ENCODE results near the gene UBL7.

UBL7 gene

DNA sequence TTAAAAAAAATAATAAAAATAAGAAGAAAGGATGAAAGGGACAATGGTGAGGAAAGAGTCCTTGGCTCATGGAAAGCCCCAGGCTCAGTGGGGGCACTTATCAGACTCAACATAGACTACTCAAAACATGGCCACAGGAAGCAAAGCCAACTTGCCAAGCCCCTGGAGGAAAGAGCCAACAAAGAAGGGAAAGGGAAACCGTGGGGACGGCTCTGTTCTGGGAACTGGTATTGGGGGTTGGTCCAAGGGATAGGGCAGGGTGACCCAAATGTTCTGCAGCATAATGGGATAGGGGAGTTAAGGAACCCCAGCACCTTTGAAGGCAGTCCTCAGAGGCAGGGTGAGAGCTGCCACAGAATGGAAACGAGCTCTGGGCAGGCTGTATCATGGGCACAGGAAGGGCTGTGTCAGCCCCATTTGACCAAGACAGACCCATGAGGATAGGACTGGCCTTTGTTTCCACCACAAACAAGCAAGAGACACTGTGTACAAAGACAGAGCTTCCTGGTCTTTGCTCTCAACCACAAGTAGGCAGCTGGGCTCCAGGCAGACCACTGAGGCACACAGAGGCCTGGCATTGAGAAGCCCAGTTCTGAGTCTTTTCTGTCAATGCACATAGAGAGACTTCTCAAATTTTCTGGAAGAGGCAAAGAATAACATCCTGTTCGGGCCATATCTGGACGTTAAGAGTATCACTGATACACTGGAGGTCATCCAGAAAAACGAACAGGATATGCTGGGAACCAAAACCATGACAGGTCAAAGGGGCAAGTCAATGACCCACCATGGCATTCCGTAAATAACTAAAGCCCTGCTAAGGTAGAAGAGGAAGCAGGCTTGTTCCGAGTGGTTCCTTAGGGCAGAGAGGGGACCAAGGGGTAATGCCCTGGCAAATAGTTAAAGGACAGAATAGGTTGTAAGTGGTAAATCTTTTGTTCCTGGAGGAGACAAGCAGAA is 16.6 kb downstream of the UBL7 start:
- Histone ChIP-seq H3K27me3 (no peaks in the 10 kb centered on the region), H3K4me1 (no peaks in the 10 kb centered on the region), H3K36me3 (no peaks in the 10 kb centered on the region; the same call in 1 of the 2 replicates), H3K9me3 (no peaks in the 10 kb centered on the region), H3K4me3 (ENCODE audit: low read depth, low read length) (no peak overlapping the region)
- TF ChIP-seq, protein P1, sequence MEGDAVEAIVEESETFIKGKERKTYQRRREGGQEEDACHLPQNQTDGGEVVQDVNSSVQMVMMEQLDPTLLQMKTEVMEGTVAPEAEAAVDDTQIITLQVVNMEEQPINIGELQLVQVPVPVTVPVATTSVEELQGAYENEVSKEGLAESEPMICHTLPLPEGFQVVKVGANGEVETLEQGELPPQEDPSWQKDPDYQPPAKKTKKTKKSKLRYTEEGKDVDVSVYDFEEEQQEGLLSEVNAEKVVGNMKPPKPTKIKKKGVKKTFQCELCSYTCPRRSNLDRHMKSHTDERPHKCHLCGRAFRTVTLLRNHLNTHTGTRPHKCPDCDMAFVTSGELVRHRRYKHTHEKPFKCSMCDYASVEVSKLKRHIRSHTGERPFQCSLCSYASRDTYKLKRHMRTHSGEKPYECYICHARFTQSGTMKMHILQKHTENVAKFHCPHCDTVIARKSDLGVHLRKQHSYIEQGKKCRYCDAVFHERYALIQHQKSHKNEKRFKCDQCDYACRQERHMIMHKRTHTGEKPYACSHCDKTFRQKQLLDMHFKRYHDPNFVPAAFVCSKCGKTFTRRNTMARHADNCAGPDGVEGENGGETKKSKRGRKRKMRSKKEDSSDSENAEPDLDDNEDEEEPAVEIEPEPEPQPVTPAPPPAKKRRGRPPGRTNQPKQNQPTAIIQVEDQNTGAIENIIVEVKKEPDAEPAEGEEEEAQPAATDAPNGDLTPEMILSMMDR (IDR thresholded peaks at IDR 0.05; ENCODE audit: low read depth, low read length) = no peak
- DNase-seq = no peak

- H3K4me1 ChIP-seq = no peaks in the 10 kb centered on the region
- no peak overlapping the region for H3K4me3 ChIP-seq (ENCODE audit: low read depth, low read length)
- TF ChIP-seq, protein P1 (IDR thresholded peaks at IDR 0.05; ENCODE audit: low read depth, low read length) = no peak
- no peaks in the 10 kb centered on the region for H3K27me3 ChIP-seq
- DNase-seq = no peak
- H3K36me3 ChIP-seq = no peaks in the 10 kb centered on the region
- no peaks in the 10 kb centered on the region for H3K9me3 ChIP-seq
Observed at GRCh38 chr15:74443100-74443909, 17.7 kb downstream of the UBL7 start.

DNA sequence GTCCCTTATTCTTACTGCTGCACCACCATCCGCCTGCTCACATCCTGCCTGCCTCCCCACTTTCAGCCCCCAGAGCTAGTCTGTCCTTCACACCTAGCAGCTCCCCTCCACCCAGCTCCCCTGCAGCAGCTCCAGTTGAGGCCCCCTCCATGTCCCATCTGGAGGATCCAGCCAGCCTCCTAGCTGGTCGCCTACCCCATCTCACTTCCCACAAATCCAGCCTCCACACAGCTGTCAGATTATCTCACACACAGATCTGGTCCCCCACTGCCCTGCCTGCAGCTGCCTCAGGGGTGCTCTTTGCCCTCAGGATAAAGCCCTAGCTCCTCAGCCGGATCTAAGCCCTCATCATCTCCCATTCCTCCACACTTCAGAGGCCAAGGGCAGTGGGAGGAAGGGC is 18.4 kb downstream of the UBL7 start:
- Histone ChIP-seq H3K4me3 (ENCODE audit: low read depth, low read length) (no peak overlapping the region), H3K9me3 (no peaks in the 10 kb centered on the region), H3K36me3 (no peaks in the 10 kb centered on the region), H3K4me1 (no peaks in the 10 kb centered on the region), H3K27me3 (no peaks in the 10 kb centered on the region)
- no peak for DNase-seq
- TF ChIP-seq, protein P1 (IDR thresholded peaks at IDR 0.05; ENCODE audit: low read depth, low read length) = no peak

DNA sequence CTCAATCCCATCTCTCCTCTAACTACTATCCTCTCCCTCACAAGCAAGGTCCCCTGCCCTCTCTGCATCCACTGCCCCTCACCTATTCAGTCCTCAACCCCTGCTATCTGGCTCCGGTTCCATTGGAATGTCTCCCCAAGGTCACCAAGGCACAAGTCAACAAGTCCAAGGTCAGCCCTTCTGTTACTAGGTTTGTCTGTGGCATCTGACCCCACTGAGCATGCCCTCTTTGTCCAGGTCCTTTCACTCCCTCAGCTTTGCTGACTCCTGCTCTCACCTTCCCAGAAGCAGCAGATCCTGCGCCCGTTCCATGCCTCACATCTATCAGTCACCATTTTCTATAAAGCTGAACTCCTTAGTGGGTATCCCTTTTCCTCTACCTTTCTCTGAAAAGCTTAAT is 18.9 kb downstream of the UBL7 start:
- Histone ChIP-seq H3K4me1 (no peaks in the 10 kb centered on the region), H3K27me3 (no peaks in the 10 kb centered on the region), H3K4me3 (ENCODE audit: low read depth, low read length) (no peak overlapping the region), H3K9me3 (no peaks in the 10 kb centered on the region), H3K36me3 (no peaks in the 10 kb centered on the region)
- TF ChIP-seq, protein P1 (IDR thresholded peaks at IDR 0.05; ENCODE audit: low read depth, low read length) = no peak
- DNase-seq = no peak

GRCh38 chr15:74441248-74441941 is 19.6 kb downstream of the UBL7 start:
- no peaks in the 10 kb centered on the region for H3K4me1 ChIP-seq
- no peaks in the 10 kb centered on the region for H3K27me3 ChIP-seq
- TF ChIP-seq, protein P1 (IDR thresholded peaks at IDR 0.05; ENCODE audit: low read depth, low read length) = no peak
- no peak for DNase-seq
- no peak overlapping the region for H3K4me3 ChIP-seq (ENCODE audit: low read depth, low read length)
- H3K9me3 ChIP-seq = no peaks in the 10 kb centered on the region
- no peaks in the 10 kb centered on the region for H3K36me3 ChIP-seq
